ENCODE data around the gene OXER1.

The OXER1 gene

GRCh38 chr2:42801381-42801780 is 37.4 kb upstream of the OXER1 start:
- Histone ChIP-seq H3K4me3 (ENCODE audit: low read length in 2 of 2) (no peak overlapping the region), H3K79me1 (ENCODE audit: low read depth, low read length) (no peaks in the 10 kb centered on the region), H3K27me3 (ENCODE audit: control insufficient read depth in 3 of 3, insufficient read depth in 3 of 3, low read depth in 1 of 3, low read length in 3 of 3) (no peaks in the 10 kb centered on the region), H2BK120ac (ENCODE audit: low read depth, low read length) (no peak overlapping the region), H3K9me3 (replicated peaks in 1 of 2; ENCODE audit: control insufficient read depth in 2 of 2, insufficient read depth in 1 of 2, low read depth in 1 of 2, low read length in 2 of 2) (peaks cover 3 to 6% of the 10 kb centered on the region in 2 donors), H2BK15ac (ENCODE audit: low read length) (no peak overlapping the region), H2BK12ac (ENCODE audit: low read length) (no peak overlapping the region), H4K91ac (ENCODE audit: low read depth, low read length, poor library complexity) (no peak overlapping the region), H3K4me2 (ENCODE audit: insufficient read depth, low read length, poor library complexity, severe bottlenecking) (no peak overlapping the region), H3K36me3 (replicated peaks in 1 of 2; ENCODE audit: control insufficient read depth in 2 of 2, insufficient read depth in 2 of 2, low read length in 2 of 2) (no peaks in the 10 kb centered on the region), H3K27ac (replicated peaks; ENCODE audit: low read length) (no peak overlapping the region), H2AFZ (ENCODE audit: low read length) (no peak overlapping the region), H3K4me1 (ENCODE audit: control insufficient read depth in 2 of 2, insufficient read depth in 1 of 2, low read depth in 1 of 2, low read length in 2 of 2) (no peaks in the 10 kb centered on the region), H2AK5ac (ENCODE audit: low read depth, low read length) (no peak overlapping the region), H2BK5ac (ENCODE audit: low read length) (no peak overlapping the region), H3K9ac (ENCODE audit: low read depth, low read length, poor library complexity) (no peak overlapping the region), H3K14ac (ENCODE audit: low read length) (no peak overlapping the region), H4K8ac (ENCODE audit: low read depth, low read length) (no peak overlapping the region), H3K18ac (ENCODE audit: low read length) (no peak overlapping the region), H3K4ac (ENCODE audit: low read length) (no peak overlapping the region), H3K23ac (ENCODE audit: low read depth, low read length, poor library complexity) (no peak overlapping the region)
- DNase-seq (ENCODE audit: low spot score) = no peak
- no CpG with 5 or more reads among the region's 4 CpGs for WGBS, 2 donors (ENCODE audit: extremely low coverage in 2 of 2, insufficient read length in 2 of 2, insufficient replicate concordance in 1 of 2)

GRCh38 chr2:42800981-42801380 is 37.0 kb upstream of the OXER1 start:
- Histone ChIP-seq H2BK120ac (ENCODE audit: low read depth, low read length) (no peak overlapping the region), H4K91ac (ENCODE audit: low read depth, low read length, poor library complexity) (no peak overlapping the region), H3K4me2 (ENCODE audit: insufficient read depth, low read length, poor library complexity, severe bottlenecking) (no peak overlapping the region), H2BK15ac (ENCODE audit: low read length) (no peak overlapping the region), H3K23ac (ENCODE audit: low read depth, low read length, poor library complexity) (no peak overlapping the region), H2BK12ac (ENCODE audit: low read length) (no peak overlapping the region), H3K27ac (replicated peaks; ENCODE audit: low read length) (no peak overlapping the region), H3K4ac (ENCODE audit: low read length) (no peak overlapping the region), H4K8ac (ENCODE audit: low read depth, low read length) (no peak overlapping the region), H2BK5ac (ENCODE audit: low read length) (no peak overlapping the region), H2AK5ac (ENCODE audit: low read depth, low read length) (no peak overlapping the region), H3K4me3 (ENCODE audit: low read length in 2 of 2) (no peak overlapping the region), H3K9ac (ENCODE audit: low read depth, low read length, poor library complexity) (no peak overlapping the region), H2AFZ (ENCODE audit: low read length) (no peak overlapping the region), H3K36me3 (replicated peaks in 1 of 2; ENCODE audit: control insufficient read depth in 2 of 2, insufficient read depth in 2 of 2, low read length in 2 of 2) (no peaks in the 10 kb centered on the region), H3K18ac (ENCODE audit: low read length) (no peak overlapping the region), H3K9me3 (replicated peaks in 1 of 2; ENCODE audit: control insufficient read depth in 2 of 2, insufficient read depth in 1 of 2, low read depth in 1 of 2, low read length in 2 of 2) (peaks cover 3 to 7% of the 10 kb centered on the region in 2 donors), H3K79me1 (ENCODE audit: low read depth, low read length) (no peaks in the 10 kb centered on the region), H3K27me3 (ENCODE audit: control insufficient read depth in 3 of 3, insufficient read depth in 3 of 3, low read depth in 1 of 3, low read length in 3 of 3) (no peaks in the 10 kb centered on the region), H3K4me1 (ENCODE audit: control insufficient read depth in 2 of 2, insufficient read depth in 1 of 2, low read depth in 1 of 2, low read length in 2 of 2) (no peaks in the 10 kb centered on the region), H3K14ac (ENCODE audit: low read length) (no peak overlapping the region)
- no CpG with 5 or more reads among the region's 2 CpGs for WGBS, 2 donors (ENCODE audit: extremely low coverage in 2 of 2, insufficient read length in 2 of 2, insufficient replicate concordance in 1 of 2)
- no peak for DNase-seq (ENCODE audit: low spot score)

GRCh38 chr2:42800461-42800962 is 36.6 kb upstream of the OXER1 start:
- no peak overlapping the region for H2AFZ ChIP-seq (ENCODE audit: low read length)
- peaks cover 3 to 9% of the 10 kb centered on the region in 2 donors for H3K9me3 ChIP-seq (replicated peaks in 1 of 2; ENCODE audit: control insufficient read depth in 2 of 2, insufficient read depth in 1 of 2, low read depth in 1 of 2, low read length in 2 of 2)
- H2BK12ac ChIP-seq (ENCODE audit: low read length) = no peak overlapping the region
- H3K4me2 ChIP-seq (ENCODE audit: insufficient read depth, low read length, poor library complexity, severe bottlenecking) = no peak overlapping the region
- H3K14ac ChIP-seq (ENCODE audit: low read length) = no peak overlapping the region
- no peaks in the 10 kb centered on the region for H3K4me1 ChIP-seq (ENCODE audit: control insufficient read depth in 2 of 2, insufficient read depth in 1 of 2, low read depth in 1 of 2, low read length in 2 of 2)
- no peak overlapping the region for H3K4me3 ChIP-seq (ENCODE audit: low read length in 2 of 2)
- H2BK5ac ChIP-seq (ENCODE audit: low read length) = no peak overlapping the region
- no peak overlapping the region for H2AK5ac ChIP-seq (ENCODE audit: low read depth, low read length)
- H3K9ac ChIP-seq (ENCODE audit: low read depth, low read length, poor library complexity) = no peak overlapping the region
- no peak overlapping the region for H3K4ac ChIP-seq (ENCODE audit: low read length)
- no peaks in the 10 kb centered on the region for H3K27me3 ChIP-seq (ENCODE audit: control insufficient read depth in 3 of 3, insufficient read depth in 3 of 3, low read depth in 1 of 3, low read length in 3 of 3)
- H4K91ac ChIP-seq (ENCODE audit: low read depth, low read length, poor library complexity) = no peak overlapping the region
- WGBS, 2 donors (ENCODE audit: extremely low coverage in 2 of 2, insufficient read length in 2 of 2, insufficient replicate concordance in 1 of 2) = no CpG with 5 or more reads among the region's 4 CpGs
- H4K8ac ChIP-seq (ENCODE audit: low read depth, low read length) = no peak overlapping the region
- no peak for DNase-seq (ENCODE audit: low spot score)
- H2BK120ac ChIP-seq (ENCODE audit: low read depth, low read length) = no peak overlapping the region
- H3K36me3 ChIP-seq (replicated peaks in 1 of 2; ENCODE audit: control insufficient read depth in 2 of 2, insufficient read depth in 2 of 2, low read length in 2 of 2) = no peaks in the 10 kb centered on the region
- H3K27ac ChIP-seq (replicated peaks; ENCODE audit: low read length) = no peak overlapping the region
- no peak overlapping the region for H3K18ac ChIP-seq (ENCODE audit: low read length)
- H3K79me1 ChIP-seq (ENCODE audit: low read depth, low read length) = no peaks in the 10 kb centered on the region
- H2BK15ac ChIP-seq (ENCODE audit: low read length) = no peak overlapping the region
- H3K23ac ChIP-seq (ENCODE audit: low read depth, low read length, poor library complexity) = no peak overlapping the region

- Histone ChIP-seq H2BK120ac (ENCODE audit: low read depth, low read length) (no peak overlapping the region), H3K4ac (ENCODE audit: low read length) (no peak overlapping the region), H2BK15ac (ENCODE audit: low read length) (no peak overlapping the region), H3K9me3 (replicated peaks in 1 of 2; ENCODE audit: control insufficient read depth in 2 of 2, insufficient read depth in 1 of 2, low read depth in 1 of 2, low read length in 2 of 2) (peaks cover 3 to 9% of the 10 kb centered on the region in 2 donors), H4K91ac (ENCODE audit: low read depth, low read length, poor library complexity) (no peak overlapping the region), H3K4me3 (ENCODE audit: low read length in 2 of 2) (no peak overlapping the region), H3K18ac (ENCODE audit: low read length) (no peak overlapping the region), H3K4me2 (ENCODE audit: insufficient read depth, low read length, poor library complexity, severe bottlenecking) (no peak overlapping the region), H3K23ac (ENCODE audit: low read depth, low read length, poor library complexity) (no peak overlapping the region), H3K9ac (ENCODE audit: low read depth, low read length, poor library complexity) (no peak overlapping the region), H3K79me1 (ENCODE audit: low read depth, low read length) (no peaks in the 10 kb centered on the region), H3K4me1 (ENCODE audit: control insufficient read depth in 2 of 2, insufficient read depth in 1 of 2, low read depth in 1 of 2, low read length in 2 of 2) (no peaks in the 10 kb centered on the region), H4K8ac (ENCODE audit: low read depth, low read length) (no peak overlapping the region), H3K36me3 (replicated peaks in 1 of 2; ENCODE audit: control insufficient read depth in 2 of 2, insufficient read depth in 2 of 2, low read length in 2 of 2) (no peaks in the 10 kb centered on the region), H3K14ac (ENCODE audit: low read length) (no peak overlapping the region), H3K27me3 (ENCODE audit: control insufficient read depth in 3 of 3, insufficient read depth in 3 of 3, low read depth in 1 of 3, low read length in 3 of 3) (no peaks in the 10 kb centered on the region), H3K27ac (replicated peaks; ENCODE audit: low read length) (no peak overlapping the region), H2BK5ac (ENCODE audit: low read length) (no peak overlapping the region), H2BK12ac (ENCODE audit: low read length) (no peak overlapping the region), H2AFZ (ENCODE audit: low read length) (no peak overlapping the region), H2AK5ac (ENCODE audit: low read depth, low read length) (no peak overlapping the region)
- WGBS, 2 donors (ENCODE audit: extremely low coverage in 2 of 2, insufficient read length in 2 of 2, insufficient replicate concordance in 1 of 2) = no CpG with 5 or more reads among the region's 4 CpGs
- no peak for DNase-seq (ENCODE audit: low spot score)
Measured at GRCh38 chr2:42799881-42800280, 35.9 kb upstream of the OXER1 start.

Measured in neuronal stem cell (in vitro differentiated cells).